Left cardiac atrium (tissue), 4 donors: ENCODE data around the gene ANP32A. TPM values are rescaled to one million over a fixed set of nuclear protein-coding genes. Genes with fewer than 3 reads are reported as not detected.

Experiments
- ATAC-seq, 2 donors: fragments of 200-7000 bp; cut with Tn5 transposase; one replicate each; pipeline ENCODE4 v1.9.1; 2020; ENCODE audit warnings: mild to moderate bottlenecking in 2 of 2, moderate library complexity in 2 of 2
- DNase-seq: peaks from one replicate; pipeline ENCODE4 v3.0.0-alpha.2; 2020
- intact Hi-C, 2 donors: fragments of 100-400 bp; cut with DNase I; formaldehyde crosslinking; loops; one replicate each; pipeline versions ENCODE4 v1.14.1 to v1.15.1; 2022 to 2023
- total RNA-seq, 2 donors: library from RNA; stranded (reverse); fragmentation: NEBNext Ultra II Directional; extraction: Animal tissue kit (Norgen Biotek cat#: 25700); gene quantifications; one replicate each; pipeline ENCODE4 v1.2.1, GENCODE V29; 2021
- donor health status: DM: no; HTN: yes; CAD: no.
- donor health status: DM: no; HTN: yes; CAD: no; lungs with severe emphysema.
- donor health status: DM: yes; HTN: yes; CAD: no.
- donor health status: Dilated cardiomyopathy.

Gene ANP32A
- total RNA-seq, 2 donors from 2014 or later: 106 to 118 TPM

DNA sequence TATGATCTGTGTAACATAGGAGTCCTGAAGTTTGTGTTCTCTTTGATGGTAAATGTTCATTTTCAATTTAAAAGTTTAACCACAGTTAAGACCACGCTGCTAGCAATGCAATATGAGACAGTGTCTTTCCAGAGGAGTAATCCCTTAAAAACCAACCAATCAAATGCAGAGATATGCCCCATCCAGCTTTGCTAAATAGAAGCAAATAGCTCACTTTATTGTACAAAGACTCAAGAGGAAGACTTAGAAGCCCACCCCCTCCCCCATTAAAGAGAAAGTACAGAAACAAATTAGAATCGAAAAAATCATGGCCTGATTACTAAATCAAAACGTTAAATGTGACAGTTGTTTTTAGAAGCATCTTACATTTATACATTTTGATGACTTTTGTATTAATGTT is 2.1 kb upstream of the ANP32A start:
- no peak for ATAC-seq
- intact Hi-C loops: loop anchor here in 1 of 2 donors (5.0 kb wide), 1 partner anchor 266 kb away; no protein-coding TSS in a partner anchor
- no peak for DNase-seq

DNA sequence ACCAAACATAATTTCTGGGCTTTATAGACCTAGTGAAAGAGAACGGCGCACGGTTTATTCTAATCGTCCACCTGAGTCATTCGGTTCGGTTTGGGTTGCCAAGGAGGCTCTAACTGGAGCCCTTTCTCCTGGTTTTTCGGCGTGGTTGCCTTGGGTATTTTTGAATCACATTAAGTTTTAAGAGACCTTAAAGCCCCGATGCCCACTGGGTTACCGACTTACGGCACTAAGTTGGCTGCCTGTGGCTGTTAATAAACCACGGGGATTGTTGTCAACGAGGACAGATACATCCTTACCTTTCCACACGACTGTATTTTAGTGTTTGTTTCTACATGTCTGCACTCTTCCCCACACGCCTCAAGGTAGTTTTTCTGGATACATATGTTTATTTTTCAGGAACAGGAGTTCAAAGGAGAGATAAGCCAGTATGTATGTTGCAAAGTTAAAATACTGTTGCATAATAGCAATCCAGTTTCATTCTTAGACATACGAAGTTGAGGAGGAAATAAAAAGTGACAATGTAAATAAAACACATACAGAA is 1.2 kb upstream of the ANP32A start:
- ATAC-seq: no peak
- DNase-seq: no peak
- intact Hi-C loops: loop anchor here in 1 of 2 donors (5.0 kb wide), 1 partner anchor 265 kb away; no protein-coding TSS in a partner anchor

DNA sequence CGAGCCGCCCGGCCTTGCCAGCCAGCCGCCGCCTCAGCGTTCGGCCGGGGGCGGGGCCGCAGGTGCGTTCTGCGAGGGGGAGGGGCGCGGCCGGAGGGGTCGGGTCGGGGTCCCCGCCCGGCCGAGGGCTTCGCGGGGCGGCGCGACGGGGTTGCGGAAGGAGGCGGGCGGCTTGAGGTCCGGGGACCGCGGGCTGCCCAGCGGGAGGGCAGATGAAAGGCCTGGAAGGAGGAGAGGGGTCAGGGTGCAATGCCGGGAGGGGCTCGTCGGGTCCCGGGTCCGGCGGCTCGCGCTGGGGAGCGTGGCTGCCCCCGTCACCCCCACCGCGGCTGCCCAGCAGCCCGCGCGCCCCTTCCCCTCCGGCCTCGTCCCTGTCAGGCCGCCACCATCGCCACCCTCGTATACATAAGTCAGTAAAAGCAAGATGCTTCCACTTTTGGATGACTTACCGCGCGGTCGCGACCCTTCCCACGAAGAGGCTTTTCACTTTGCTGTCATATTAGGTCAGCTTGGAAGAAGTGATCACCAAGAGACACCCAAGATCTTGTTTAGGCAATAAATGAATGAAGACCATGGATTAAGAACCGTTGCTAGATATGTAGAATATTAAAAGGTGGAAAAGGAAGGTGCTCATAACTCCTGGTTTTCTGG is 620 bp upstream of the ANP32A start:
- DNase-seq: no peak
- intact Hi-C loops: loop anchor here in 1 of 2 donors (5.0 kb wide), 1 partner anchor 264 kb away; no protein-coding TSS in a partner anchor
- peak in 1 of 2 donors; percentile 3 for ATAC-seq

DNA sequence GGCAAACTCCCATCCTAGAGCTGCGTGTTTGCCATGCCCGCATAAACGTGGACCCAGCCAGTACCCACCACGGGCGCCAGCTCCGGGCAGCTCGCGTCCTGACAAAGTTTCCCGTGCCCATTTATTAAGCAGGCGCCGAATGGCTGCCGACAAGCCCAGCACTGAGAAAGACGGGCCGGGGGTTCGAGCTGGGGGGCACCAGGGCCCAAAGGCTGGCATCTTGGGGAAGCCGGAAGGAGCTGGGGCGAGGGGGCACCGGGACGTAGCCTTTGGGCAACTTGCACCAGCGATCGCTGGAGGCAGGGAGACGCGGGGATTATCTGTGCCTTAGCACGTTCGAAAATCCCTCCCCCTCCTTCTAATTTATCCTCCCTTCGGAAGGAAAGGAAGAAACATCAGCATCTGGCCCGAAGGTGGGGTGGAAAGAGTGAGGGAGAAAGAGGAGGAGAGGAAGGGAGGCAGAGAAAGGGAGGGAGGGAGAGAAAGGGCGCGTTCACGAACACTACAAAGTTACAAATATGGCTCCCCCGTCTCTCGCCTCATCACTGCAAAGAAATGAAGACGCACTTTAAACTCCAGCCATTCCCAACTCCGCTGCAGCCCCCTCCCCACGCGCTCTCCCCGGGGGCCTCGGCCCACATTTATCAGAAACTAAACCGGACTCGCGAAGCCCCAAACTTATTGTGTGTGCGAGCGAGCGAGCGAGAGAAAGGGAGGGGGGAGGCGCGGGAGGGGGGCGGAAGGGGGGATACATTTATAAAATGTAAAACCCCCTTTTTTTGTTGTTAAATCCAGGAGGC is 1.0 kb downstream of the ANP32A start:
- peak; percentile 48 for DNase-seq
- peak in 1 of 2 donors; percentile 30 for ATAC-seq
- intact Hi-C loops: loop anchor here in 1 of 2 donors (5.0 to 10.0 kb wide), 2 partner anchors 115 to 262 kb away; no protein-coding TSS in a partner anchor

DNA sequence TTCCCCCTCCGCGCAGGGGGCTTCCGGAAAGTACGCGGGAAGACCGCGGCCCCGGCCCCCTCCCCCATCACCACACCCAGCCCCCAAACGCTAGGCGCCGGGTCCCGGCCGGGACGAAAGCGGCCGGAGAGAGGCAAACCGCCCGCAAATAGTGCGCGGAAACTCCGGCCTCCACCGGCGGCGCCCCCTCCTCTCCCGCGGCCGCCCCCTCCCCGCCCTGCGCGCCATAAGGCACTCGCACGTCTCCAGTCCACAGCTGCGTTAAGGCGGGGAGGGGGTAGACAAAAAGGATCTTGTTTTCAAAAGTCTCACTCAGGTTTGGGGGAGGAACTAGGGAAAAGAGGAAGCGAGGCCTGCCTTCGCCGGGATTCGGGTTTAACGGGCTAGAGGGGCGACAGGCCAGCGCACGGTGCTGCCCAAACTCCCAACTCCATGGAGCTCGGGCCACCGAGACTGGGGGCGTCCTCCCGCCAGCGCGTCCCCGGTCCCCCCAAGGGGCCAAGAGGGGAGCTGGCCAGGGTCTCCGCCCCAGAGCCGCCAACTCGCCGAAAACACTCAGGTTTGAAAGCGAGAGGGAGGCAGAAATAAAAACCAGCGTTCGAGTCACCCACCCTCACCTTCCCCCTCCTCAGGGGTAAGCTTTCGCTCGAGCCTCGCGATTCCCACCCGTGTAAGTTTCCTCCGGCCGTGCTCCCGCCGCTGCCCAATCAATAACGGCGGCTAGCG is 1.8 kb downstream of the ANP32A start:
- ATAC-seq: peak; percentile 8 to 19
- peak; percentile 56 for DNase-seq
- intact Hi-C loops: loop anchor here in 1 of 2 donors (10.0 kb wide), 1 partner anchor 114 kb away; no protein-coding TSS in a partner anchor

DNA sequence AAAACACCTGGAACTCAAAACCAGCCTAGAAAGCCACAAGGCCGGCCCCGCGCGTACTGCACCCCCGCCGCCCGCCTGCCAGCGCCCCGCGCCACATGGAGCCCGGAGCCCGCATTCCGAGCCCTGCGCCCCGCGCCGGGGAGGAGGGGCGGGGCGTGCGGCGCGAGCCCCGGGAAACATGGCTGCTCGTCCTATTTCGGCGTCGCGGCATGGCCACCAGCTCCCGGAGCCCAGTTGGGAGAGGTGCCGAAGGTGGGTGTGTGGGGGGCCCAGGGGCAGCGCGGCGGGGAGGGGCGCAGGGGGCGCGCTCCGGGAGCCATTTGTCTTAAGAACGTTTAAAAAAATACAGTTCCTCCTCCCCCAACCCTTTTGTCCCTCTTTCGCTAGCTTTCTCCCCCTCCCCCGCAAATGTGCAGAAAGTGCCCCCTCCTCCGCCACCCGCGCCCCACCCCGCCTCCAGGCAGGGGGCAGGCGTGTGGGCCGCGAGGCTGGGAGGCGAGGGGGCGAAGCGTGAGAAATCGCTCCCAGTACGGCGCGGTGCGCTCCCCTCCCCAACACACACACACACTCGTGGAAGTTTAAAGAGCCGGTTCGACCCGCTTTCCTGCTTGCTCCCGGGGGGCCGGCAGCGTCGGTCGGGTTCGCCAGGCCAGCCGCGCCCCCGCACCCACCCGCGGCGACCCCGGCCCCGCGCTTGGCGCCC is 2.5 kb downstream of the ANP32A start:
- peak; percentile 80 for DNase-seq
- intact Hi-C loops: loop anchor here in 1 of 2 donors (10.0 kb wide), 1 partner anchor 113 kb away; no protein-coding TSS in a partner anchor
- peak; percentile 39 to 48 for ATAC-seq

DNA sequence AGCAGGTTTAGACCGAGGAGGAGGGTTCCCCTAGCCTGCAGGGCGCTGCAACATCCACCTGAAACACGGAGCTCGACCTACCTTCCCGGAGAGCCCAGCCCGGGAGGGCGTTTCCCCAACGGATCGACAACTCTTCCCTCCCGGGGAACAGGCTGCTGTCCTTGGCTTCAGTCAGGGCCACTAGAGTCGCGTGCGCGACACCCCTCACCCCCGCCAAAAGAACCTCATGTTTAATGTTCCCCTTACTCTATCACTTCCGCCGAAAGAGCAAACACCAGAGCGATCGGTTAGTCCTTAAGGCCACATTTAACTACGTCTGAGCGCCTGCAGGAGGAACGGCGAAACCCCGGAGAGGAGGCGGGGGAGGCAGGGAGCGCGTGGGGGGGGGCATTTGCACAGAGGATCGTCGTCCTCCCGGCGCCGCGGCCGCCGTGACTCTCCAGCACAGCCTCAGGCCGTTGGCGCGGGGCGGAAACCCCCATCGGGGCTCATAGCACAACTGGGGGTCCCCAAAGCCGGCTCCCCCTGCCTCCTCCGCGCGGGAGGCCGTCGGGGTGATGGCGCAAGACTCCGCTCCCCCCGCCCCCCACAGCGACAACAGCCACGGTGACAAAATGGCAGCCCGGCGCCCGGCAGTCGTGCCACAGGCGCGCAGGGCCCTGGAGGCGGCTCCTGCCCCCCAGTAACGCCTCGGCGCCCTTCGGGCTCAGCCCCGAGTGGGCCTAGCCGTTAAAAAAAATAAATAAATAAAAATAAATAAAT is 3.2 kb downstream of the ANP32A start:
- peak; percentile 72 for DNase-seq
- intact Hi-C loops: loop anchor here in 1 of 2 donors (10.0 kb wide), 1 partner anchor 113 kb away; no protein-coding TSS in a partner anchor
- peak; percentile 27 to 34 for ATAC-seq

DNA sequence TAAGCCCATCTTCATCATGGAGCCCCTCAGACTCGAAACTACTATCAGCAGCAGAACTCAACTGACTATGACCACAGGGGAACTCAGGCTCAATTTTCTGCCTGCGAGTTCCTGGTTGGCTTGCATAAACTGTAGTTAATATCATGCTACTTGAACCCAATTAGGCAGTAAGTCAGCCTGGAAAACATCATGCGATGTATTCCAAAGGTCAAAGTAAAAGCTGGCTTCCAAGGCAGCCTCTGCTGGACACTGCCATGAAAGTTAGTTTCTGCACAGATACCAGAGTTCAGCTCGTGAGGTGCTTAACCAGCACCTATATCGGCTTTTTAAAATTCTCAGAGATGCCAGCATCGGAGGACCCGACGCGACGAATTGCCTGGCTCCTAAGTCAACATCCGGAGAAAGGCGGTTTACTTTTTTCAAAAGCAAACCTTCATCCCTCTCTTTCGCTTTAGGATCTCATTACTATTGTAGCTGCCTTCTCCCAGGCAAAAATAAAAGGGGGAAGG is 3.8 kb downstream of the ANP32A start:
- no peak for DNase-seq
- intact Hi-C loops: loop anchor here in 1 of 2 donors (10.0 kb wide), 1 partner anchor 112 kb away; no protein-coding TSS in a partner anchor
- ATAC-seq: peak in 1 of 2 donors; percentile 10

DNA sequence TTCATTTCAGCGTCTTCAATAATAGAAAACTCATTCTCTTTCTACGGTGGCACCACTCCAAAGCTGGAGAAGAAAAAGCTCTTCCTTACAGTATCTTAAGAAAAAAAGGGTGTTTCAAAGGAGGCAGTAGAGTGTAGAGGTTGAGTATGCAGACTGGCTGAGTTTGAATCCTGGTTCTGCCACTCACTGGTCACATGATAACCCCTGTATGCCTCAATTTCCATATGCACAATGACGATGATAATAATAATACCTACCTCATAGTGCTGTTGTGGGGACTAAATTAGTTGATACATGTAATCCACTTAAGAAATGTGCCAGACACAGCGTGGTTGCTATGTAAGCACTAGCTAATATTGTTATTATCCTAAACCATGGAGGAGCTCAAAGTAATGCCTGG is 4.5 kb downstream of the ANP32A start:
- ATAC-seq (no peak), DNase-seq (no peak)
- intact Hi-C loops: loop anchor here in 1 of 2 donors (10.0 kb wide), 1 partner anchor 111 kb away; no protein-coding TSS in a partner anchor

DNA sequence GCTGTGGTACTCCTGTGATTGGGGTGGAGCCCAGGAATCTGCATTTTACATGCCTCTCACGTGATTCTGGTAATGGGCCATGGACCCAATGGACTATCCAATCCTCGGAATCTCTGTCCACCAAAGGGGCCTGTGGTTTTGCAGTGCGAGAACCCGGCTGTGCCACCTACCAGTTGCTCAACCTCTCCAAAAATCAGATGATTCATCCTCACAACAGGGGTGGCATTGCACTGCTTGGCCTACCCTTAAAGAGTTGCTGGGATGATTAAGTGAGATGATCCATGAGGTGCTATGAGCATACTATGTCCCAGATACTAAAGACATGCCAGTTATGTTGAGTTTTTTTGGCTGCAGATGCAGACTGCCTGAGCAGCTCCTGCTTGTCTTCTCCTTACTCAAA is 5.1 kb downstream of the ANP32A start:
- ATAC-seq (no peak), DNase-seq (no peak)
- intact Hi-C loops: loop anchor here in 1 of 2 donors (10.0 kb wide), 1 partner anchor 111 kb away; no protein-coding TSS in a partner anchor

DNA sequence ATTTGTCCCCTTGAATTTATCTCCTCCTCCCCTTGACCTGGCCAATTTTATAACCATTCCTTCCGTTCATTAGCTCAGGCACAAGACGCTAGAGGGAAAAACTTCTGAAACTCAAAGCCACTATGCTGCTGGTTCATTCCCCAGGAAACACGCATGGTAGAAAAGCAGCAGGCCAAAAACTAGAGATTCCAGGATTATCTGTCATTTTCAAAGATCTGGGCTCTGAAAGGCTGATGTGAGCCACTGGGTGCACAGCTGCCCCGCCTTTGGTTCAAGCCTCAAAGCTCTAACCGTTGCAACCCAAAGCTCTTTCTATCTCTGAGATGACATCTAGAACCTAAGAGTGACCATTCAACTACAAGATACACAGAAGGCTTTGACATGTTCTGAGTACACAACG is 6.1 kb downstream of the ANP32A start:
- intact Hi-C loops: loop anchor here in 1 of 2 donors (10.0 kb wide), 1 partner anchor 110 kb away; no protein-coding TSS in a partner anchor
- no peak for DNase-seq
- no peak for ATAC-seq

DNA sequence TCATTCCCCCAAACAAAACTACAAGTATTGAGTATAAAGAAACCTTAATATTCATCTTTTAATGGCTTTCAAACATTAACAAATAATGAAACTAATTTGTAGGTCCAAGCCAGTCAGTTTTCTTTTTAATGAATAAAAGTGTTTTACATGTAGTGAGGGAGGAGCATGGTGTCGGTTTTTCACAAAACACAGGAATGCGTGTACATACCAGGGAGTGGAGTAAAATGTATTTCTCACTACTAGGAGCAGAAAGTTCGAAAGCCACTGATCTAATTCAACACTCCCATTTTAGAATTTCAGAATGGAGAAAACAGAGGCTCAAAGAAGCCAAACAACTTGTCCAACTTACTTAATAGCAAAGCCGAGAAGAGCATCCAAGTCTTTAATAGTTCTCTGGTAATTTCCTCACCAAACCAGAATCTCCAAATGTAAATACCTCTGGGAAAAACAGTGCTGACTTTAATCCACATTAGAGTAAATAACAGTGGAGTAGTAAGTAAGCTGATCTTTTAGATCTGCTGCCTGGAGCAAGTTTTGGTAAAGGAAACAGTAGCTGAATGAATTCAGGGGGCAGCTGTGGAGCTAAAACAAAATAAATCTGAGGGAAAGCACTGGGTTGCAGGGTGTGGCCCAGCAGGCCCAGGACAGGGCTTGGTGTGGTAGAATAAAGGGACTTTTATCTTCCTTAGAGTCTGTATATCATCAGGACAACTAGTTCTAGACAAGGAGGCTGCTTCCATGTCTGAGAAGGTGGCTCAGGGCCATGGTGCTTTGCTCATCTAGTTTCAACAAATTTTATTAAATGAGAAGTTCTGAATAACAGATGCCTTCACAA is 7.9 kb downstream of the ANP32A start:
- intact Hi-C loops: loop anchor here in 1 of 2 donors (10.0 kb wide), 1 partner anchor 108 kb away; no protein-coding TSS in a partner anchor
- no peak for DNase-seq
- ATAC-seq: peak in 1 of 2 donors; percentile 22

DNA sequence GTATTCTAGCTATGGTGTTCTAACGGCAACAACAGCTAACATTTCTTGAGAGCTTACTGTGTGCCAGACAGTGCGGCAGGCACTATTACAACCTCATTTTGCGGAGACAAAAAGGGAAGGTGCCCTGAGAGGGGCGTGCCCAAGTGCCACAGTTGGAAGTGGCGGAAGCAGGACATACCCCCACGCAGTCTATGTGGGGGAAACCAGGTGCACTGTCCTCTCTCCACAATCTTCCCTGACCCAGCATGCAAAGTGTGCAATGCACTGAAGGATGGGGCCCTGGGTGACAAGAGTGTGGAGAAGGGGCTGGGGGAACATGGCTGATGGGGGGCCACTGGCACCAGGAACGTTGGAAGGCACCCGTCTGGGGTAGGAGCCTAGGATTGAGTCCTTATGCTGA is 8.6 kb downstream of the ANP32A start:
- DNase-seq (no peak), ATAC-seq (no peak)
- intact Hi-C loops: loop anchor here in 1 of 2 donors (10.0 kb wide), 1 partner anchor 107 kb away; no protein-coding TSS in a partner anchor

DNA sequence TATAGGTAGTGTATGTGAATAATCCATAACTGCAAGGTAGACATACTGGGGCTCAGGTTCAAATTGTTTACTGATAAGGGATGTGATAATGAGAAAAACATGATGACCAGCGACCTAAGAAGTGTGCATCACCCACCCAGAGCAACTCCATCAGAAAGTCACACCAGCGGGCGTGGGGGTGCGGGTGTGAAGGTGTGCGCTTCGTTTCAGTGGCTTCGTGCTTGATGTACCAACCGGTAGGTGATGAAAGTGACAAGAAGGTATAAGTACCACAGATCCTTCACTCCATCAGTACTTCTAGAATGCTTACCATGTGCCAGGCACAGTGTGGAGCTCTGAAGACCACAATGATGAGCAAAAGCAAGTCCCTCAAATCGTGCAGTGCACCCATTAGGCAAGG is 11.2 kb downstream of the ANP32A start:
- DNase-seq (no peak), ATAC-seq (no peak)
- intact Hi-C loops: no loop called here

DNA sequence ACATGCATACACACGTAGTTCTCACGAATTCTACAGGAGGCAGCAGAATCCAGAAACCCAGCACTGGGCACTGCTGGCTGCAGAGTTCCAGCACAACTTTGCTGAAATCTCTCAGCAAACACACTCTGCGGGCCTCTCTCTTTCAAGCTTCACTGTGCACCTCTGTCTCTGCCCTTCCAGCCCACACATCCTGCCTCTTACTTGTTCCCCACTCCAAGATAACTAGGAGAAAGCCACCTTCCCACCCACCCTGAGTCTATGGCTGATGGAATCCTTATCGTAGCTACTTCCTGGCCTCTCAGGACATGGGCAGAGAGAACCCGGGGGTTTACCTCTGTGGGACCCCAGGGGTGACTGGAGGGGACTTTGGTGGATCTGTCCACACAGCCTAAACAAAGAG is 11.9 kb downstream of the ANP32A start:
- DNase-seq (no peak), ATAC-seq (no peak)
- intact Hi-C loops: no loop called here

DNA sequence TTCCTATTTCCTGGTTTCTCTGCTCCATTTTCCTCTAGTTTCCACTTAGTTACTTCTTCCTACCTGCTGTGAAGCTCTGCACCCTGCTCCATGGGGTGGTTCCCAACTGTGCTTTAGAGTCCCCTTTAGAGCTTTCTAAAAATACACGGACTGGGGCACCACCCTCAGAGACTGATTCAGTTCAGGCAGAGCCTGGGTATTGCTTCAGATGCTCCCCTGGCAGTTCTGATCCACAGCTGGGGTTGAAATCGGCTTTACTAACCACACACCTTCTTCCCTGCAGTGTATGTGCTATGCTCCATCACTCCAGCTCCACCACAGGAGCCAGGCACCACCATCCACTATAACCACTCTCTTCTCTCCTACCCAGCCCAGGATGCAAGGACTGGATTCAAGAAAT is 12.6 kb downstream of the ANP32A start:
- DNase-seq: no peak

More for the DNA sequence above, 12.6 kb downstream of the ANP32A start:
- intact Hi-C loops: no loop called here
- no peak for ATAC-seq
